HFF-Myc (cell line): ENCODE measurements around the gene F7.
"Not testable (repeated sequence)": the region's sequence is repeated elsewhere in the genome, so short reads cannot be mapped to it uniquely, and the experiment has no call there.

Experiments used
- DNase-seq: peaks from one replicate; pipeline ENCODE4 v3.0.0-alpha.2; 2011; ENCODE audit warnings: low read depth; ENCODE audit errors: extremely low read depth
- H3K4me3 ChIP-seq: replicated peaks from 2 replicates; pipeline ENCODE4 v1.5.1; 2011; ENCODE audit warnings: low read depth, mild to moderate bottlenecking, control low read depth, low read length
- TF ChIP-seq, protein P1 (sequence below): IDR thresholded peaks from 2 replicates; pipeline ENCODE4 v1.5.1; 2012; ENCODE audit warnings: mild to moderate bottlenecking, low read depth, low read length, control low read depth; ENCODE audit errors: missing control alignments

The F7 gene

DNA sequence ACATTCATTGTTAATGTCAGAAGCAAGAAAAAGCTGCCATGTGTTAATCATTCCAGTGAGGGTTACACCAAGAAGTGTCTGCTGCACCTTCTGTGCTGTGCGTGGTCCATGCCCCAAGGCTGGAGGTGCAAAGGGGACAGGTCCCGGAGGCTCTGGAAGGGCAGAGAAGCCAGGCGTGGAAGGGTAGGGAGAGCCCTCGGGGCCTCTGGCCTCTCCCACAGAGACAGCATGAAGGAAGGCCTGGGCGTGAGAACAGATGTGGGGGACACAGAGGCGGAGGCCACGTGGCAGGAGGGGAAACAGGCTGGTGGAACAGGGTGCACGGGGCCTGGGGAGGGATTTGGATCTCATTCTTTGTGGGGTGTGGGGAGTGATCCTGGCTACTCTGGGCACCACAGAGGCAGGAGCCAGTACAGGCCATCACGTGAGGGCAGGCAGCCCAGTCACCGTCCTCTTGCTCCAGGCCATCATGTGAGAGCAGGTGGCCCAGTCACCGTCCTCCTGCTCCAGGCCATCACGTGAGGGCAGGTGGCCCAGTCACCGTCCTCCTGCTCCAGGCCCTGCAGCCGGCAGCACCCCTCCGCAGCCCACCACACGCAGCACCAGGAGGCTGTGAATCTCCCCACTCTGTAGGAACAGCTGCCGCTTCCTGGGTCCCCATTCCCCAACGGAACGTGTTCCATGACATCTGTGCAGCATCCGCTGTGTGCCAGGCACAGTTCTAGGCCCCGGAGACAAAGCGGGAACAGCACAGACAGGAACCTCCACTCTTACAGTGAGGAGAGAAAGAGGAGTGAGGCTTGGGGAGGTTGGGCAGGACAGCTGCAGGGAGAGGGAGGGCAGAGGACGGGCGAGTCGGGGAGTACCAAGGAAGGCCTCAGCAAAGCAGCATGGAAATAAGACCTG, 10.2 kb upstream of the F7 start:
- TF ChIP-seq, protein P1, sequence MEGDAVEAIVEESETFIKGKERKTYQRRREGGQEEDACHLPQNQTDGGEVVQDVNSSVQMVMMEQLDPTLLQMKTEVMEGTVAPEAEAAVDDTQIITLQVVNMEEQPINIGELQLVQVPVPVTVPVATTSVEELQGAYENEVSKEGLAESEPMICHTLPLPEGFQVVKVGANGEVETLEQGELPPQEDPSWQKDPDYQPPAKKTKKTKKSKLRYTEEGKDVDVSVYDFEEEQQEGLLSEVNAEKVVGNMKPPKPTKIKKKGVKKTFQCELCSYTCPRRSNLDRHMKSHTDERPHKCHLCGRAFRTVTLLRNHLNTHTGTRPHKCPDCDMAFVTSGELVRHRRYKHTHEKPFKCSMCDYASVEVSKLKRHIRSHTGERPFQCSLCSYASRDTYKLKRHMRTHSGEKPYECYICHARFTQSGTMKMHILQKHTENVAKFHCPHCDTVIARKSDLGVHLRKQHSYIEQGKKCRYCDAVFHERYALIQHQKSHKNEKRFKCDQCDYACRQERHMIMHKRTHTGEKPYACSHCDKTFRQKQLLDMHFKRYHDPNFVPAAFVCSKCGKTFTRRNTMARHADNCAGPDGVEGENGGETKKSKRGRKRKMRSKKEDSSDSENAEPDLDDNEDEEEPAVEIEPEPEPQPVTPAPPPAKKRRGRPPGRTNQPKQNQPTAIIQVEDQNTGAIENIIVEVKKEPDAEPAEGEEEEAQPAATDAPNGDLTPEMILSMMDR = no peak
- no peak for DNase-seq
- H3K4me3 ChIP-seq = no peak overlapping the region

DNA sequence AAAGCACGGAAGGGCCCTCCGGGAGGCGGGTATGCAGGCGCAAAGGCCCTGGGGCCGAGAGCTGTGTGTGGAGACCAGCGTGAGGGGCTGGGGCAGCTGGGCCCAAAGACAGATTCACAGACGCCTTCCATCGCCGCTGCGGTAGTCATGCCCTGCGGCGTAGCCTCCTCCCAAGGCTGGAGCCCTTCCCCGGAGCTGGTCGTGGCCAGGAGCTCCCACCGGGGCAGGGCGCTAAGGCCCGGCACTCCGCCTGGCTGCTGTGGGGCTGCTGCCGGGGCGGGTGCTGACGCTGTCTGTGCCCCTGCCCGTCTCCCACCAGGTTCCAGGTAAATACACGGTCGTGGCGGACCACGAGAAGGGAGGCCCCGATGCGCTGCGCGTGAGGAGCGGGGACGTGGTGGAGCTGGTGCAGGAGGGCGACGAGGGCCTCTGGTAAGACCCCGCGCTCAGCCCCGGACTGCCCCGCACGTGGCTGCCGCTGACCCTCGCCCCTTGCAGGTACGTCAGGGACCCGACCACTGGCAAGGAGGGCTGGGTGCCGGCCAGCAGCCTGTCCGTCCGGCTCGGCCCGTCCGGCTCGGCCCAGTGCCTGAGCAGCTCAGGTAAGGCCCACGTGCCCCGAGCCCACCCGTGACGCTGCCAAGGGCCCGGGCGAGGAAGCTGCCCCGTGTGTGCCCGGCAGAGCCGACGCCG, 9.4 kb upstream of the F7 start:
- no peak overlapping the region for H3K4me3 ChIP-seq
- TF ChIP-seq, protein P1 = no peak
- no peak for DNase-seq

DNA sequence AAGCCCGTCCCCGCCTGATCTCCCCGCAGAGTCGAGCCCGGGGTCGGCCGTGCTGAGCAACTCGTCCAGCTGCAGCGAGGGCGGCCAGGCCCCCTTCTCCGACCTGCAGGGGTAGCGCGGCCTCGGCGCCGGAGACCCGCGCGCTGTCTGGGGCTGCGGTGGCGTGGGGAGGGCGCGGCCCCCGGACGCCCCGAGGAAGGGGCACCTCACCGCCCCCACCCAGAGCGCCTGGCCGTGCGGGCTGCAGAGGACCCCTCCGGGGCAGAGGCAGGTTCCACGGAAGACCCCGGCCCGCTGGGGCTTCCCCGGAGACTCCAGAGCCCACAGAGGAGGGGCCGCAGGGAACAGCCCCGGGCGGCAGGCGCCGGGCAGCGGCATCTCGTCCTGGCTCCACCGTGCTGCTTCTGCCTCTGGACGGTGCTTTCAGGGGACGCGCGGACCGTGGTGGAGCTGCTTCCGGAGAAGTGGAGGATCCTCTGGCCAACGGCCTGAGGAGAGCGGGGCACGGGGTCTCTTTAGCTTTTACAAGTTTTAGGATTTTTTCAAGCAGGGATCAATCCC, 8.8 kb upstream of the F7 start:
- TF ChIP-seq, protein P1 = no peak
- DNase-seq = no peak
- H3K4me3 ChIP-seq = no peak overlapping the region

DNA sequence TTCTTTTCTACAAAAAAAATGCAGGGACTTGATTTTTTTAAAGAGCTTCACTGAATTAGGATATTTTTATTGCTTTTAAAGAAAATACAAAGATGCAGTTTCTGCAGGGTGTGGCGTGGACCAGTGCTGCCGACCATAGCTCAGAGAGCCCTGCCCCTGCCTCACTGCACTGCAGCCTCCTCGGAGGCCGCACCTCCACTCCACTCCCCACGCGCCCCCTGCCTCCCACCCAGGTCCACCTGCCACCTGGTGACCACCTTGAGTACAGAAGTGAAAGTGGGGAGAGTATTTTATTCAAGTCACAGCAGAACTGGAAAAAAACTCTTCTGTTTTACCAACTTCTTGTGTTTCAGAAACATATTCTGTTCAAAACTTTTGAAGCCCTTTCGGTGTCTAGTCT, 7.9 kb upstream of the F7 start:
- DNase-seq = no peak
- TF ChIP-seq, protein P1 = no peak
- H3K4me3 ChIP-seq = no peak overlapping the region

DNA sequence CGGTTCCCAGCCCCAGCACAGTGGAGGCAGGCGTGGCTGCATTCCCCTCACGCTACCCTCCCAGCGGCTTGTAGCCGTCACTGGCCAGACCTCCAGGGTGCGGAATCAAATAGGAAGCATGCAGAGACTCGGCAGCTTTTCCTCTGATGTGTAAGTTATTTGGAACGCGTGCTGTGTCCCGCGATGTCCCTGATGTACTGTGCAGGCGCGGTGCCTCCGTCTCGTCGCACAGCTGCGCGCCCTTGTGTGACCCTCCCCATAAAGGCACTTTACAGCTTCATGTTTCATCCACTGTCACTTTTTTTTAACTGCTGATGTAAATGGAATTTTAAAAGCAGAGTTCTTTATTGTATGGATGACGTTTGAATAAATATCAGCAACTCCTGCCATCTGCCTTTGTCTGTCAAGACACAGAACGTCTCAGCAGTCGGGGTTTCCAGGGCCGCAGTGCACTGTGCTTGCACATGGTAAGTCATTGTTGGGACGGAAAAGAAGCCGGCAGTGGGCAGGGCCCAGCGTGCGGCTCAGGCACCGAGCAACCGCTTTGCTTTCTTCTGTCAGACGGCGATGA, 7.3 kb upstream of the F7 start:
- no peak overlapping the region for H3K4me3 ChIP-seq
- DNase-seq = peak; percentile 3
- TF ChIP-seq, protein P1 = no peak

DNA sequence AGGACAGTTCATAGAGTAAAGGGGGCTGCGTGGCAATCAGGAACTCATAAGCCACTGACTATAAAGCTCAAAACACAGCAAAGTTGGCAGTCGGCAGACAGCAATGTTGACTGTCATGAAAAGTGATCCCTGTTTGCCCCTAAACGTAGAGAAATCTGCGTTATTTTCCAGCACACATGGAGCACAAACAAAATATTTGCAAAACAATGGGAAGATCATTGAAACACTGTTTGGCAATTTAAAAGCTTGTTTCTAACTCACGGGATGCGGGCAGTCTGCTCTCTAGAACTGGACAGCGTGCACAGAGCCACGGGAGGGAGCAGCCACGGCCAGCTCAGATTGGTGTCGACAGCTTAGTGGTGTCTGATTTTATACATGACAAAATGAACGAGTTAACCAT, 6.4 kb upstream of the F7 start:
- no peak overlapping the region for H3K4me3 ChIP-seq
- DNase-seq = no peak
- TF ChIP-seq, protein P1 = no peak

DNA sequence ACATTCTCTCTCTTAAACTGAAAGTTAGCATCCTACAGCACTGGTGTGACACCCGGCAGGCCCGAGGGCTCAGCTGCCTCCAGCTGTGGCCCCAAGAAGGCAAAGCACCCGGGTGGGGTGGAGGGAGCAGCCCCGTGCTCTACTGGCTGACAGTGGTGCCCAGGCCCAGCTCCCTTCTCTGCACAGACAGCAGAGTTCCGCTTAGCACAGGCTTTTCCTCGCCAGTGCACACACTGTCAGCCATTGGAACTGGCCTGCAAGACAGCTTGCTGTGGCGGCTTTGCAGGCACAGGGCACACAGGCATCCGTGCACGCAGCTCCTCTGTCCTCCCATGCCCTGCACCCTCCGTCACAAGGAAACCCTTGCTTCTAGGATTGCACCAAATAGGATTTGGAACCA, 3.3 kb upstream of the F7 start:
- not testable (repeated sequence) for H3K4me3 ChIP-seq, DNase-seq
